HTERT RPE-1 (cell line): ENCODE data around the gene FASTKD1.

Experiments used
- in situ Hi-C: fragments of 300-500 bp; cut with MboI; formaldehyde crosslinking; loops from 4 replicates; pipeline ENCODE4 v1.14.3; 2020; ENCODE audit warnings: low sequenced_read_pairs

Gene FASTKD1

GRCh38 chr2:169509298-169509885 is 64.3 kb downstream of the FASTKD1 start, which contains the start of gene KLHL41:
KLHL41 (plus strand) TSS chr2:169509702; CDS start chr2:169509779, 77 bp downstream.
- in situ Hi-C loops: no loop called here

GRCh38 chr2:169507698-169508097 is 66.0 kb downstream of the FASTKD1 start:
- in situ Hi-C loops: no loop called here

GRCh38 chr2:169504651-169505050 is 69.0 kb downstream of the FASTKD1 start:
- in situ Hi-C loops: no loop called here

- in situ Hi-C loops: no loop called here
Measured at GRCh38 chr2:169495310-169495928, 78.2 kb downstream of the FASTKD1 start.

- in situ Hi-C loops: no loop called here
Measured at GRCh38 chr2:169493360-169493759, 80.3 kb downstream of the FASTKD1 start.

- in situ Hi-C loops: no loop called here
Measured at GRCh38 chr2:169491378-169491777, 82.3 kb downstream of the FASTKD1 start.

- in situ Hi-C loops: no loop called here
Measured at GRCh38 chr2:169490834-169491233, 82.8 kb downstream of the FASTKD1 start.

GRCh38 chr2:169486487-169486886 is 87.2 kb downstream of the FASTKD1 start:
- in situ Hi-C loops: no loop called here

- in situ Hi-C loops: no loop called here
Measured at GRCh38 chr2:169485650-169486138, 88.0 kb downstream of the FASTKD1 start.

GRCh38 chr2:169480079-169480465 is 93.6 kb downstream of the FASTKD1 start:
- in situ Hi-C loops: no loop called here
